C4-2B (cell line): ENCODE measurements around the gene ARL4C.

Experiments used
- CTCF ChIP-seq: fragments of 450-650 bp; conservative IDR thresholded peaks from 2 replicates; pipeline ENCODE4 v1.5.1; 2017; ENCODE audit warnings: mild to moderate bottlenecking
- ZFX ChIP-seq: fragments of 450-650 bp; IDR thresholded peaks from 2 replicates; pipeline ENCODE4 v1.6.1; 2017

GRCh38 chr2:234481301-234481700 lies 15.6 kb downstream of the ARL4C start:
- TF ChIP-seq CTCF (no peak), ZFX (no peak)
